Measurements from ENCODE around the gene TTC24.

DNA sequence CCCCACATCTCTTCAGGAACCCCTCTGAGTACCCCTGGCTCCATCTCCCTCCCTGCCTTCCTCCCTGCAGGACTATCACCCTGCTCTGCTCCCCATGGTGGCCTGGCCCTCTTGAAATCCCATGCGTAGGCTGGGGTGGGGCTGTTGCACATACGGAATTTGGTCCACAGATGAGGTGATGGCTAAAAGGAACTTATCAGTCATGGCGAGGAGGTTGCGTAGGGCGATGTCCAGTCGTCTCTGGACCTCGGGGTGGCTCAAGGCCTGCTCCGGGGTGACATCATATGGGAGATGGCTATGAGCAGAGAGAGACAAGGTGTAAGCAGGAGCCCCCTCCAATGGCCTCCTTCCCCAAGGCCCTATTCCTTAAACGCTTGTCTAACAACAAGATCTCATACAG lies 42.5 kb upstream of the TTC24 start:
- TF ChIP-seq TAF1 (IDR thresholded peaks at IDR 0.05; ENCODE audit: borderline replicate concordance, low read depth, low read length) (no peak), TBL1XR1 (IDR thresholded peaks at IDR 0.05; ENCODE audit: low read depth, low read length) (no peak), POLR2A (IDR thresholded peaks at IDR 0.05; ENCODE audit: low read depth, low read length) (no peak), SIN3A (IDR thresholded peaks at IDR 0.05; ENCODE audit: low read depth, low read length) (no peak), SMAD1 (IDR thresholded peaks at IDR 0.05; ENCODE audit: low read depth, partially characterized antibody) (no peak), ZZZ3 (IDR thresholded peaks at IDR 0.05; ENCODE audit: control insufficient read depth, insufficient read length, low read depth) (no peak), NRF1 (conservative IDR thresholded peaks at IDR 0.05; ENCODE audit: low read depth, low read length) (no peak), SP1 (IDR thresholded peaks at IDR 0.05; ENCODE audit: low read depth, low read length) (no peak), RFX5 (IDR thresholded peaks at IDR 0.05; ENCODE audit: low read depth, low read length) (no peak), RELA (IDR thresholded peaks at IDR 0.05; ENCODE audit: borderline replicate concordance, partially characterized antibody) (no peak)
- TF ChIP-seq, protein P1, sequence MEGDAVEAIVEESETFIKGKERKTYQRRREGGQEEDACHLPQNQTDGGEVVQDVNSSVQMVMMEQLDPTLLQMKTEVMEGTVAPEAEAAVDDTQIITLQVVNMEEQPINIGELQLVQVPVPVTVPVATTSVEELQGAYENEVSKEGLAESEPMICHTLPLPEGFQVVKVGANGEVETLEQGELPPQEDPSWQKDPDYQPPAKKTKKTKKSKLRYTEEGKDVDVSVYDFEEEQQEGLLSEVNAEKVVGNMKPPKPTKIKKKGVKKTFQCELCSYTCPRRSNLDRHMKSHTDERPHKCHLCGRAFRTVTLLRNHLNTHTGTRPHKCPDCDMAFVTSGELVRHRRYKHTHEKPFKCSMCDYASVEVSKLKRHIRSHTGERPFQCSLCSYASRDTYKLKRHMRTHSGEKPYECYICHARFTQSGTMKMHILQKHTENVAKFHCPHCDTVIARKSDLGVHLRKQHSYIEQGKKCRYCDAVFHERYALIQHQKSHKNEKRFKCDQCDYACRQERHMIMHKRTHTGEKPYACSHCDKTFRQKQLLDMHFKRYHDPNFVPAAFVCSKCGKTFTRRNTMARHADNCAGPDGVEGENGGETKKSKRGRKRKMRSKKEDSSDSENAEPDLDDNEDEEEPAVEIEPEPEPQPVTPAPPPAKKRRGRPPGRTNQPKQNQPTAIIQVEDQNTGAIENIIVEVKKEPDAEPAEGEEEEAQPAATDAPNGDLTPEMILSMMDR (IDR thresholded peaks at IDR 0.05 in 2 of 3, conservative IDR thresholded peaks at IDR 0.05 in 1 of 3; ENCODE audit: control insufficient read depth in 2 of 3, extremely low read depth in 1 of 3, insufficient read depth in 1 of 3, low read depth in 3 of 3, low read length in 3 of 3): no peak

Measured in GM12878 (cell line).